ENCODE data around the gene PMM1.
"Not testable (repeated sequence)": the region's sequence is repeated elsewhere in the genome, so short reads cannot be mapped to it uniquely, and the experiment has no call there.

The PMM1 gene
- long read RNA-seq, transcript PMM1-201 (8 exons, 1,298 nt): major isoform, 216 of 254 reads
- long read RNA-seq, transcript PMM1-208 (7 exons, 1,405 nt): minor isoform, 13 of 254 reads
- long read RNA-seq, partial matches to known transcripts: 2 of 254 reads
- long read RNA-seq, other reads (novel, unspliced or antisense): 23 of 254 reads

DNA sequence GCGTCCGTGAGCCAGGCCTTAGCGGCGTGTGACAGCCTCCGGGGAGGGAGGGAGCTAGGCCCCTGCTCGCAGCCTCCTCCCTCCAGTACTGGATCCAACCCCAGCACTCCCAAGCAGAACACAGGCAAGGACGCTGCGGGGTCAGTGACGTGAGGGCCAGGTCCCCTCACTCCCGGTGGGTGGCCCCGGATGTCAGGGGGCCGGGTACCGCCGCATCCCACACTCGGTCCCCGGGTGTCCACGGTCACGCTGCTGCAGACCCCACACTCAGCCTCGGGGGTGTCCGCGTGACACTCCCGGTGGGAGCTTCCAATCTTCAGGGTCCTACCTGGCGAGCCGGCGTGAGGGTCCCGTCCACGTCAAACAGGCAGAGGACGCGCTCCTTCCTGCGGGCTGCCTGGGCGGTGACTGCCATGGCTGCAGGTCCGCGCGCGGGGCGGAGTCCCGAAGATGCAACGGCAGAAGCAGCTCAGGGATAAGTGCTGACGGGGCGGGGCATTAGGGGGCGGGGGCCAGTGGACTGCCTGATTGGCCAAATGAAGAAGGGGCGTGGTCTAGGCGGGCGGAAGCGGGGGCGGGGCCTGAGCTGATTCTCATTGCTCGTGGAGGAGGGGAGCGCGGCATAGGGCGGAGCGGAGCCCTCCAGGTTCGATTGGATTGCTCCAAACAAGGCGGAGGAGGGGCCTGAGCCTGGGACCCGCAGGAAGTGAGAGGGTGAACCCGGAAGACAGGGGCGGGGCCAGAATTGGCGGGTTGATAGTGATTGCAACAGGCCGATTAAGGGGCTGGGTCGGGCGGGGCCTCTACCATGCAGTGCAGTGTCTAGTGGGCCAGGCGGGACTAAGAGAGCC is at the start of gene PMM1:
PMM1 (minus strand) TSS at position 450 of the 851 bp plus-strand sequence; CDS start at position 415, 35 bp downstream.
- Histone ChIP-seq H3K27me3 (ENCODE audit: insufficient read depth, poor library complexity, severe bottlenecking) (no peaks in the 10 kb centered on the region), H3K4me3 (replicated peaks; ENCODE audit: insufficient read depth, low read length) (peak within 1 kb of the TSS; percentile 99), H3K27ac (replicated peaks) (peak within 1 kb of the TSS; percentile 75)
- TF ChIP-seq, protein P1, sequence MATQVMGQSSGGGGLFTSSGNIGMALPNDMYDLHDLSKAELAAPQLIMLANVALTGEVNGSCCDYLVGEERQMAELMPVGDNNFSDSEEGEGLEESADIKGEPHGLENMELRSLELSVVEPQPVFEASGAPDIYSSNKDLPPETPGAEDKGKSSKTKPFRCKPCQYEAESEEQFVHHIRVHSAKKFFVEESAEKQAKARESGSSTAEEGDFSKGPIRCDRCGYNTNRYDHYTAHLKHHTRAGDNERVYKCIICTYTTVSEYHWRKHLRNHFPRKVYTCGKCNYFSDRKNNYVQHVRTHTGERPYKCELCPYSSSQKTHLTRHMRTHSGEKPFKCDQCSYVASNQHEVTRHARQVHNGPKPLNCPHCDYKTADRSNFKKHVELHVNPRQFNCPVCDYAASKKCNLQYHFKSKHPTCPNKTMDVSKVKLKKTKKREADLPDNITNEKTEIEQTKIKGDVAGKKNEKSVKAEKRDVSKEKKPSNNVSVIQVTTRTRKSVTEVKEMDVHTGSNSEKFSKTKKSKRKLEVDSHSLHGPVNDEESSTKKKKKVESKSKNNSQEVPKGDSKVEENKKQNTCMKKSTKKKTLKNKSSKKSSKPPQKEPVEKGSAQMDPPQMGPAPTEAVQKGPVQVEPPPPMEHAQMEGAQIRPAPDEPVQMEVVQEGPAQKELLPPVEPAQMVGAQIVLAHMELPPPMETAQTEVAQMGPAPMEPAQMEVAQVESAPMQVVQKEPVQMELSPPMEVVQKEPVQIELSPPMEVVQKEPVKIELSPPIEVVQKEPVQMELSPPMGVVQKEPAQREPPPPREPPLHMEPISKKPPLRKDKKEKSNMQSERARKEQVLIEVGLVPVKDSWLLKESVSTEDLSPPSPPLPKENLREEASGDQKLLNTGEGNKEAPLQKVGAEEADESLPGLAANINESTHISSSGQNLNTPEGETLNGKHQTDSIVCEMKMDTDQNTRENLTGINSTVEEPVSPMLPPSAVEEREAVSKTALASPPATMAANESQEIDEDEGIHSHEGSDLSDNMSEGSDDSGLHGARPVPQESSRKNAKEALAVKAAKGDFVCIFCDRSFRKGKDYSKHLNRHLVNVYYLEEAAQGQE (IDR thresholded peaks at IDR 0.05; ENCODE audit: insufficient replicate concordance, low read depth): peak; percentile 18
- TF ChIP-seq GABPA (IDR thresholded peaks at IDR 0.05; ENCODE audit: low read depth) (peak; percentile 54), POLR2AphosphoS5 (IDR thresholded peaks at IDR 0.05; ENCODE audit: low read depth) (peak; percentile 55), SPI1 (IDR thresholded peaks at IDR 0.05; ENCODE audit: borderline replicate concordance, low read depth) (peak; percentile 41; the same call in 1 of the 2 replicates)
- TF ChIP-seq, protein P2, sequence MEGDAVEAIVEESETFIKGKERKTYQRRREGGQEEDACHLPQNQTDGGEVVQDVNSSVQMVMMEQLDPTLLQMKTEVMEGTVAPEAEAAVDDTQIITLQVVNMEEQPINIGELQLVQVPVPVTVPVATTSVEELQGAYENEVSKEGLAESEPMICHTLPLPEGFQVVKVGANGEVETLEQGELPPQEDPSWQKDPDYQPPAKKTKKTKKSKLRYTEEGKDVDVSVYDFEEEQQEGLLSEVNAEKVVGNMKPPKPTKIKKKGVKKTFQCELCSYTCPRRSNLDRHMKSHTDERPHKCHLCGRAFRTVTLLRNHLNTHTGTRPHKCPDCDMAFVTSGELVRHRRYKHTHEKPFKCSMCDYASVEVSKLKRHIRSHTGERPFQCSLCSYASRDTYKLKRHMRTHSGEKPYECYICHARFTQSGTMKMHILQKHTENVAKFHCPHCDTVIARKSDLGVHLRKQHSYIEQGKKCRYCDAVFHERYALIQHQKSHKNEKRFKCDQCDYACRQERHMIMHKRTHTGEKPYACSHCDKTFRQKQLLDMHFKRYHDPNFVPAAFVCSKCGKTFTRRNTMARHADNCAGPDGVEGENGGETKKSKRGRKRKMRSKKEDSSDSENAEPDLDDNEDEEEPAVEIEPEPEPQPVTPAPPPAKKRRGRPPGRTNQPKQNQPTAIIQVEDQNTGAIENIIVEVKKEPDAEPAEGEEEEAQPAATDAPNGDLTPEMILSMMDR (IDR thresholded peaks at IDR 0.05; ENCODE audit: insufficient read depth, low read length): no peak
- DNase-seq (ENCODE audit: low read depth in 1 of 2, low spot score in 1 of 2): peak; percentile 99 to 100

DNA sequence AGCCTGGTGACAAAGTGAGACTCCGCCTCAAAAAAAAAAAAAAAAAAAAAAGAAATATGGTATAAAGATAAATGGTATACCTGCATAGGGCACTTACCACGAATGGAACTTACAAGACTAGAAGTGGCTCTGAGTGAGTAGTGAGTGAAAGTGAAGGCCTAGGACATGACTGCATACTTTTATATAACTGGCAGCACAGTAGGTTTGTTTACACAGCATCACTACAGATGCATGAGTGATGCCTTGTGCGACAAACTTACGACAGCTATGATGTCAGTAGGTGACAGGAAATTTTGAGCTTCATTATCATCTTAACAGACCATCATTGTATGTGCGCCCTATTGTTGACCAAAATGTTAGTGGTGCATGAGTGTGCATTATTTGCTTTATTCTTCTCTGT is 49.1 kb upstream of the PMM1 start:
- TF ChIP-seq SPI1 (IDR thresholded peaks at IDR 0.05; ENCODE audit: borderline replicate concordance, low read depth): no peak
- TF ChIP-seq GABPA (IDR thresholded peaks at IDR 0.05; ENCODE audit: low read depth): no peak
- TF ChIP-seq, protein P2 (IDR thresholded peaks at IDR 0.05; ENCODE audit: insufficient read depth, low read length): no peak
- TF ChIP-seq, protein P1 (IDR thresholded peaks at IDR 0.05; ENCODE audit: insufficient replicate concordance, low read depth): no peak
- TF ChIP-seq POLR2AphosphoS5 (IDR thresholded peaks at IDR 0.05; ENCODE audit: low read depth): no peak
- Histone ChIP-seq H3K4me3 (replicated peaks; ENCODE audit: insufficient read depth, low read length) (no peak overlapping the region), H3K27ac (replicated peaks) (no peak overlapping the region), H3K27me3 (ENCODE audit: insufficient read depth, poor library complexity, severe bottlenecking) (no peaks in the 10 kb centered on the region)
- DNase-seq (ENCODE audit: low read depth in 1 of 2, low spot score in 1 of 2): no peak

DNA sequence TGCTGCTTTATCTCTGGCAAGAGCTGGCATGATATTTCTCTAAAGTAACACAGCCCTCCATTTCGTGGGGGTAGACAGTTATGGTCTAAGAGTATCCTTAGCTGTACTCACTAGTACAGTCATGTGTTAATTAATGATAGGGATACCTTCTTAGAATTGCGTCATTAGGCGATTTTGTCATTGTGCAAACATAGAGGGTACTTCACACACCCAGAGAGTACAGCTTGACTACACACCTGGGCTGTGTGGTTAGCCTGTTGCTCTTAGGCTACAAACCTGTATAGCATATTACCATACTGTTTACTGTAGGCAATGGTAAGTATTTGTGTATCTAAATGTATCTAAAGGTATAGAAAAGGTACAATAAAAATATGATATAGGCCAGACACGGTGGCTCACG is 48.5 kb upstream of the PMM1 start:
- no peak overlapping the region for H3K27ac ChIP-seq (replicated peaks)

DNA sequence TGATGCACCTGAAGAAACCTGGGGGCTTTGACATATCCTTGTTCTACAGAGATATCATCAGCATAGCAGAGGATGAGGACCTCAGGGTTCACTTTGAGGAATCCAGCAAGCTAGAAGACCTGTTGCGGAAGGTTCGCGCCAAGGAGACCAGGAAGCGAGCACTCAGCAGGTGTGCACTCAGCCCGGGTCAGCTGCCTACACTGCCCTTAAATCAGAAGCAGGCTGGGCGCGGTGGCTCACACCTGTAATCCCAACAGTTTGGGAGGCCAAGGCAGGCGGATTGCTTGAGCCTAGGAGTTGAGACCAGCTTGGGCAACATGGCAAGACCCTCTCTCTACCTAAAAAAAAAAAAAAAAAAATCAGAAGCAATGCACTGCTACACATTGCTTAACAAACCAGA is 48.0 kb upstream of the PMM1 start:
- not testable (repeated sequence) for H3K27me3 ChIP-seq (ENCODE audit: insufficient read depth, poor library complexity, severe bottlenecking); H3K4me3 ChIP-seq (replicated peaks; ENCODE audit: insufficient read depth, low read length); DNase-seq (ENCODE audit: low read depth in 1 of 2, low spot score in 1 of 2); H3K27ac ChIP-seq (replicated peaks)

More for the DNA sequence above, 48.5 kb upstream of the PMM1 start:
- H3K27me3 ChIP-seq (ENCODE audit: insufficient read depth, poor library complexity, severe bottlenecking): no peaks in the 10 kb centered on the region
- TF ChIP-seq, protein P1 (IDR thresholded peaks at IDR 0.05; ENCODE audit: insufficient replicate concordance, low read depth): no peak
- TF ChIP-seq SPI1 (IDR thresholded peaks at IDR 0.05; ENCODE audit: borderline replicate concordance, low read depth): no peak
- TF ChIP-seq, protein P2 (IDR thresholded peaks at IDR 0.05; ENCODE audit: insufficient read depth, low read length): no peak
- TF ChIP-seq GABPA (IDR thresholded peaks at IDR 0.05; ENCODE audit: low read depth): no peak
- TF ChIP-seq POLR2AphosphoS5 (IDR thresholded peaks at IDR 0.05; ENCODE audit: low read depth): no peak
- H3K4me3 ChIP-seq (replicated peaks; ENCODE audit: insufficient read depth, low read length): no peak overlapping the region
- no peak for DNase-seq (ENCODE audit: low read depth in 1 of 2, low spot score in 1 of 2)
